ENCODE measurements around the gene HMX2. TPM values are rescaled to one million over a fixed set of nuclear protein-coding genes. Genes with fewer than 3 reads are reported as not detected.

The HMX2 gene
- total RNA-seq, 1 experiment from 2014 or later: not detected

- no peak overlapping the region for H3K27ac Mint-ChIP-seq (ENCODE audit: low read depth, unreplicated experiment)
- H3K27me3 Mint-ChIP-seq (ENCODE audit: insufficient read depth, unreplicated experiment): peaks cover 11% of the 10 kb centered on the region
- H3K4me1 Mint-ChIP-seq (ENCODE audit: insufficient read depth, unreplicated experiment): peaks cover 13% of the 10 kb centered on the region
- CTCF ChIA-PET: interaction anchor here (0.7 to 1.2 kb wide), 2 partner anchors 18 to 51 kb away, joined by 3 to 4 read pairs; no protein-coding TSS in a partner anchor
- BruUV-seq (replicated peaks): no TSS peak
- intact Hi-C loops (cut with micrococcal nuclease): loop anchor here (10.0 kb wide), 1 partner anchor 133 kb away; no protein-coding TSS in a partner anchor
- POLR2A ChIA-PET: no interaction called here
- no peak for DNase-seq (ENCODE audit: unreplicated experiment)
- H3K9me3 Mint-ChIP-seq (ENCODE audit: unreplicated experiment): no peaks in the 10 kb centered on the region
- no peak overlapping the region for H3K4me3 Mint-ChIP-seq (ENCODE audit: unreplicated experiment)
- peaks cover 11% of the 10 kb centered on the region for H3K36me3 Mint-ChIP-seq (ENCODE audit: insufficient read depth, unreplicated experiment)
- TF ChIP-seq, protein P1, sequence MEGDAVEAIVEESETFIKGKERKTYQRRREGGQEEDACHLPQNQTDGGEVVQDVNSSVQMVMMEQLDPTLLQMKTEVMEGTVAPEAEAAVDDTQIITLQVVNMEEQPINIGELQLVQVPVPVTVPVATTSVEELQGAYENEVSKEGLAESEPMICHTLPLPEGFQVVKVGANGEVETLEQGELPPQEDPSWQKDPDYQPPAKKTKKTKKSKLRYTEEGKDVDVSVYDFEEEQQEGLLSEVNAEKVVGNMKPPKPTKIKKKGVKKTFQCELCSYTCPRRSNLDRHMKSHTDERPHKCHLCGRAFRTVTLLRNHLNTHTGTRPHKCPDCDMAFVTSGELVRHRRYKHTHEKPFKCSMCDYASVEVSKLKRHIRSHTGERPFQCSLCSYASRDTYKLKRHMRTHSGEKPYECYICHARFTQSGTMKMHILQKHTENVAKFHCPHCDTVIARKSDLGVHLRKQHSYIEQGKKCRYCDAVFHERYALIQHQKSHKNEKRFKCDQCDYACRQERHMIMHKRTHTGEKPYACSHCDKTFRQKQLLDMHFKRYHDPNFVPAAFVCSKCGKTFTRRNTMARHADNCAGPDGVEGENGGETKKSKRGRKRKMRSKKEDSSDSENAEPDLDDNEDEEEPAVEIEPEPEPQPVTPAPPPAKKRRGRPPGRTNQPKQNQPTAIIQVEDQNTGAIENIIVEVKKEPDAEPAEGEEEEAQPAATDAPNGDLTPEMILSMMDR (IDR thresholded peaks at IDR 0.05; ENCODE audit: unreplicated experiment): no peak
Measured at GRCh38 chr10:123151737-123152135, 3.8 kb downstream of the HMX2 start.

DNA sequence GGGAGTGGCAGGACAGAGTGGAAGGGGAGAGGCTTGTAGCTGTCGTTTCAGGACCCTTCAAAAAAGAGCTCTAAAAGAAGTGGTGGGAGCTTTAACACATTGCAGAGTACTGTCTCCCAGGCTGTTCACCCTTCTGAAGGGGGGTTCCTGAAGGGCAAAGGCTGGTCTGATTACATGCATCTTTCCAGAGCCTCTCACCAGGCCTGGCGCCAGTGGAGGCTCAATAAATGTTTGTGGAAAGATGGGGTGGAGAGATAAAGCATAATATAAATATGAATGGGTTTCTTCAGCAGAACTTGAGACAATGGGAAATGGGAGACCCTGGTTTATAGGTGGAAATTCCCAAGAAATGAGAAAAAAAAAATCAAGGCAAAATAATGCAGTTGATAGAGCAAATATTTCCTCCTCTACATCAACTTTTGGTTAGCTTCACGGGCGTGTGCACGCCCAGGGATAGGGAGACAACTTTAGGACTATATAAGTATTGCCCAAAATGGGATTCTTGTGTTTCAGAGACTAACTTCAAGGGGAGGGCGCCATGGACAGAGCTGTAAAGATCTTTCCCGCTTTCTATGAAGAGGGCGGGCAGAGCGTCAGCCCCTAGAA, 5.7 kb downstream of the HMX2 start:
- peak overlapping the region; percentile 92 for H3K27ac Mint-ChIP-seq (ENCODE audit: low read depth, unreplicated experiment)
- H3K27me3 Mint-ChIP-seq (ENCODE audit: insufficient read depth, unreplicated experiment): peaks cover 9% of the 10 kb centered on the region
- ChIA-PET POLR2A (interaction anchor here (0.6 to 3.6 kb wide), 23 partner anchors 8 to 842 kb away, joined by 3 to 39 read pairs (median 4); partner anchors contain the start of genes ACADSB and IKZF5), CTCF (interaction anchor here (0.6 to 1.8 kb wide), 9 partner anchors 9 to 357 kb away, joined by 3 to 12 read pairs (median 4); no protein-coding TSS in a partner anchor)
- peaks cover 32% of the 10 kb centered on the region for H3K4me1 Mint-ChIP-seq (ENCODE audit: insufficient read depth, unreplicated experiment)
- BruUV-seq (replicated peaks): no TSS peak
- no peaks in the 10 kb centered on the region for H3K9me3 Mint-ChIP-seq (ENCODE audit: unreplicated experiment)
- peaks cover 30% of the 10 kb centered on the region for H3K36me3 Mint-ChIP-seq (ENCODE audit: insufficient read depth, unreplicated experiment)
- no peak for DNase-seq (ENCODE audit: unreplicated experiment)
- intact Hi-C loops (cut with micrococcal nuclease): loop anchor here (2.0 to 10.0 kb wide), 2 partner anchors 131 to 227 kb away; no protein-coding TSS in a partner anchor
- peak overlapping the region; percentile 95 for H3K4me3 Mint-ChIP-seq (ENCODE audit: unreplicated experiment)
- TF ChIP-seq, protein P1 (IDR thresholded peaks at IDR 0.05; ENCODE audit: unreplicated experiment): no peak

GRCh38 chr10:123154092-123154710, 6.3 kb downstream of the HMX2 start, which contains the start of gene BUB3:
Gene BUB3, plus strand, starts transcription at chr10:123154402. Its CDS starts 516 bp downstream, at chr10:123154918.
- peaks cover 36% of the 10 kb centered on the region for H3K36me3 Mint-ChIP-seq (ENCODE audit: insufficient read depth, unreplicated experiment)
- intact Hi-C loops (cut with micrococcal nuclease): loop anchor here (2.0 to 10.0 kb wide), 2 partner anchors 131 to 227 kb away; no protein-coding TSS in a partner anchor
- TF ChIP-seq, protein P1 (IDR thresholded peaks at IDR 0.05; ENCODE audit: unreplicated experiment): no peak
- H3K9me3 Mint-ChIP-seq (ENCODE audit: unreplicated experiment): no peaks in the 10 kb centered on the region
- peak within 1 kb of the TSS; percentile 95 for H3K4me3 Mint-ChIP-seq (ENCODE audit: unreplicated experiment)
- H3K4me1 Mint-ChIP-seq (ENCODE audit: insufficient read depth, unreplicated experiment): peaks cover 32% of the 10 kb centered on the region
- peaks cover 2% of the 10 kb centered on the region for H3K27me3 Mint-ChIP-seq (ENCODE audit: insufficient read depth, unreplicated experiment)
- ChIA-PET POLR2A (interaction anchor here (0.6 to 3.6 kb wide), 24 partner anchors 8 to 842 kb away, joined by 3 to 39 read pairs (median 4); partner anchors contain the start of genes ACADSB and IKZF5), CTCF (interaction anchor here (0.6 to 1.8 kb wide), 10 partner anchors 9 to 357 kb away, joined by 3 to 12 read pairs (median 4); no protein-coding TSS in a partner anchor)
- peak; percentile 99 for DNase-seq (ENCODE audit: unreplicated experiment)
- BruUV-seq (replicated peaks): no TSS peak
- peak within 1 kb of the TSS; percentile 92 for H3K27ac Mint-ChIP-seq (ENCODE audit: low read depth, unreplicated experiment)
